ENCODE results near the gene SH3BGRL3. TPM values are rescaled to one million over a fixed set of nuclear protein-coding genes. Genes with fewer than 3 reads are reported as not detected.

The SH3BGRL3 gene
- polyA plus RNA-seq, 3 donors, result 478 to 1,744 (median 1,706) TPM

GRCh38 chr1:26297791-26298124, 17.9 kb downstream of the SH3BGRL3 start:
- Mint-ChIP-seq H3K36me3 (peaks cover 73 to 100% of the 10 kb centered on the region in 2 donors), H3K27ac (peak overlapping the region in 2 of 7 donors; percentile 75 to 87), H3K4me1 (peaks cover 46% of the 10 kb centered on the region), H3K27me3 (ENCODE audit: low read depth in 3 of 3) (peaks cover 0 to 2% (median under 1%) of the 10 kb centered on the region in 3 donors), H3K4me3 (no peak overlapping the region), H3K9me3 (peaks cover 0 to 2% (median 0%) of the 10 kb centered on the region in 7 donors)
- no peak for DNase-seq
- Histone ChIP-seq H4K20me1 (ENCODE audit: insufficient read depth, low read length) (no peaks in the 10 kb centered on the region), H3K4me3 (replicated peaks in 1 of 3; ENCODE audit: low read depth in 2 of 3, low read length in 3 of 3) (no peak overlapping the region), H3K4me2 (replicated peaks; ENCODE audit: extremely low read depth, low read length, poor library complexity, severe bottlenecking) (no peak overlapping the region), H3K4me1 (ENCODE audit: control insufficient read depth in 1 of 2, insufficient read depth in 2 of 2, low read length in 2 of 2) (peaks cover 18 to 37% of the 10 kb centered on the region in 2 donors), H2AFZ (ENCODE audit: insufficient read depth, low read depth, low read length, poor library complexity, severe bottlenecking) (no peak overlapping the region), H3K36me3 (replicated peaks in 1 of 2; ENCODE audit: control insufficient read depth in 1 of 2, insufficient read depth in 2 of 2, low read length in 2 of 2) (peaks cover 68 to 95% of the 10 kb centered on the region in 2 donors), H3K27ac (ENCODE audit: low read depth in 1 of 2, low read length in 2 of 2) (peak overlapping the region in 1 of 2 donors; percentile 75), H3K79me2 (ENCODE audit: insufficient read depth, low read length) (peaks cover 60% of the 10 kb centered on the region), H3K27me3 (ENCODE audit: control insufficient read depth in 2 of 2, insufficient read depth in 2 of 2, low read length in 2 of 2) (no peaks in the 10 kb centered on the region), H3K9ac (ENCODE audit: insufficient read depth, low read length, poor library complexity, severe bottlenecking) (no peak overlapping the region), H3K9me3 (replicated peaks in 1 of 2; ENCODE audit: control insufficient read depth in 1 of 2, insufficient read depth in 1 of 2, low read length in 2 of 2) (no peaks in the 10 kb centered on the region)
- no peak for TF ChIP-seq CTCF (IDR thresholded peaks at IDR 0.05)
- intact Hi-C loops (cut with micrococcal nuclease), result no loop called here
- 79% methylated on average over 5 of the region's 6 CpGs for WGBS (ENCODE audit: insufficient coverage)

DNA sequence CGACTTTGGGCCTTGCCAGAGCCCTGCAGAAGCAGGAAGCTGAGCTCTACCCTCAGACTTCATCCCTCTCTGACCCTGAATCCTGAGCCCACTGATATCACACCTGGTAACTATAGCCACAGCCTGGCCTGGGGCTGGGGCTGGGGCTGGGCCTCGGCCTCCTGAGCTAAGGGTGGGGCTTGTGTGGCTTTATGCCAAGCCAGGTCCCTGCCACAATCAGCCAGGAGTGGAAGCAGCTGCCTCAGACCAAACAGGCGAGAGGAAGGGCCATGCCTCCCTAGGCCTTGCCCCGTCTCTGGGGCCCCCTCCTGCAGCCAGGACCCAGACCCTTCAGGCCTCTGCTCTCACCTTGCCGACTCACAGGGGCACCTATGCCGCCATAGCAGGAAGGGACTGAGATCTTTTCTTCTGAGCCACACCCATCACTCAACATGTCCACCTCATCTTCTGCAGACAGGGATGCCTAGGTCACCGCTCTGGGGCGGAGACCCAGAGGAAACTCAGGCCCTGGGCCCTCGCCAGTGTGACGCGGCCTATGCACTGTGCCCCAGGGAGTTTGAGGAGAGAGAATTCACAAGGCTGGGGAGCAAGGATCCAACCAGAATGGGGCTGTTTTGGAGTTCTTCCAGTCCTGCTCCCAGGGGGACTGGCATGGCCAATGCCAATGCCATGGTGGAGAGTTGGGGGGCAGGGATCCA, 20.8 kb downstream of the SH3BGRL3 start:
- H3K4me2 ChIP-seq (replicated peaks; ENCODE audit: extremely low read depth, low read length, poor library complexity, severe bottlenecking), result no peak overlapping the region
- TF ChIP-seq CTCF (IDR thresholded peaks at IDR 0.05), result no peak
- no peak overlapping the region for H3K4me3 ChIP-seq (replicated peaks in 1 of 3; ENCODE audit: low read depth in 2 of 3, low read length in 3 of 3)
- no peak overlapping the region for H3K9ac ChIP-seq (ENCODE audit: insufficient read depth, low read length, poor library complexity, severe bottlenecking)
- H3K27ac Mint-ChIP-seq, result peak overlapping the region in 5 of 7 donors; percentile 18 to 82 (median 55)
- intact Hi-C loops (cut with micrococcal nuclease), result no loop called here
- 89% methylated on average over 9 of the region's 11 CpGs for WGBS (ENCODE audit: insufficient coverage)
- H3K9me3 Mint-ChIP-seq, result peaks cover 0 to 2% (median 0%) of the 10 kb centered on the region in 7 donors
- peaks cover 86% of the 10 kb centered on the region for H3K79me2 ChIP-seq (ENCODE audit: insufficient read depth, low read length)
- H4K20me1 ChIP-seq (ENCODE audit: insufficient read depth, low read length), result no peaks in the 10 kb centered on the region
- peaks cover 44 to 76% of the 10 kb centered on the region in 2 donors for H3K36me3 ChIP-seq (replicated peaks in 1 of 2; ENCODE audit: control insufficient read depth in 1 of 2, insufficient read depth in 2 of 2, low read length in 2 of 2)
- peaks cover 49 to 85% of the 10 kb centered on the region in 2 donors for H3K36me3 Mint-ChIP-seq
- no peak overlapping the region for H2AFZ ChIP-seq (ENCODE audit: insufficient read depth, low read depth, low read length, poor library complexity, severe bottlenecking)
- no peaks in the 10 kb centered on the region for H3K9me3 ChIP-seq (replicated peaks in 1 of 2; ENCODE audit: control insufficient read depth in 1 of 2, insufficient read depth in 1 of 2, low read length in 2 of 2)
- no peaks in the 10 kb centered on the region for H3K27me3 ChIP-seq (ENCODE audit: control insufficient read depth in 2 of 2, insufficient read depth in 2 of 2, low read length in 2 of 2)
- H3K27ac ChIP-seq (ENCODE audit: low read depth in 1 of 2, low read length in 2 of 2), result peak overlapping the region in 1 of 2 donors; percentile 59
- no peak overlapping the region for H3K4me3 Mint-ChIP-seq
- DNase-seq, result no peak
- peaks cover 0 to 2% (median 0%) of the 10 kb centered on the region in 3 donors for H3K27me3 Mint-ChIP-seq (ENCODE audit: low read depth in 3 of 3)
- peaks cover 39 to 62% of the 10 kb centered on the region in 2 donors for H3K4me1 ChIP-seq (ENCODE audit: control insufficient read depth in 1 of 2, insufficient read depth in 2 of 2, low read length in 2 of 2)
- H3K4me1 Mint-ChIP-seq, result peaks cover 64% of the 10 kb centered on the region
